Measurements from ENCODE around the gene SAMD4B.

Gene SAMD4B

DNA sequence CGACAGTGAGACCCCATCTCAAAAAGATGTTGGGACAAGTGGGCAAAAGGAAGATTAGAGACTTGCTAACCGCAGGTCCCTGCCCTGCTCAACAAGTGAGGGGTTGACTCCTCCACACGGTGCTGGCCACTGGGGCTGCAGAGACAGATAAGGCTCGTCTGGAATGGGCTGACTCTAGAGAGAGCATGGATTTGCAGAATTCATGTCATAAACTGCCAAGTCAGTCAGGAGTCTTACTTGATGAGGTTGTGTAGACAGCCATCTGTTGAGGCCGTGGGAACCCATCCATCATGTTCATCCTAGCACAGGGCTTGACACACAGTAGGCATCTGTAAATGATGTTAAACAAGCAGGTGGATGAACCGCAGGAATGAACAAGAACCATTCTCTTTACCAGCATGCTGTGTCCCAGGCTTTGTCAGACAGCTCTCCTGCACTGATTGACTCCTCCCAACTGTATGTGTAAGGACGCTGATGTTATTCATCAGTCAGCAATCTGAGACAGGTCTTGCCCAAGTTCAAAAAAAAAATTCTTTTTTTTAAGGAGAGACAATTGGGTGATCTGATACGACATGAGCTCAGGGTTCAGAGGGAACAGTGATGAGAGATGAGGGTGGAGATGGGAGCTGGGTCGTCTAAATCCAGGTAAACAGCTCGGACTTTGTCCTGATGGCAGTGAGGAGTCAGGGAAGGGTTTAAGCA is 39.8 kb downstream of the SAMD4B start:
- no peak for DNase-seq (ENCODE audit: low spot score)
- in situ Hi-C loops (cut with MboI; ENCODE audit: low pct_unique_long_range_greater_than_20kb, low sequenced_read_pairs, unreplicated experiment): no loop called here
- no peak for TF ChIP-seq CTCF (IDR thresholded peaks at IDR 0.05; ENCODE audit: extremely low read depth, insufficient read depth, missing control alignments)

DNA sequence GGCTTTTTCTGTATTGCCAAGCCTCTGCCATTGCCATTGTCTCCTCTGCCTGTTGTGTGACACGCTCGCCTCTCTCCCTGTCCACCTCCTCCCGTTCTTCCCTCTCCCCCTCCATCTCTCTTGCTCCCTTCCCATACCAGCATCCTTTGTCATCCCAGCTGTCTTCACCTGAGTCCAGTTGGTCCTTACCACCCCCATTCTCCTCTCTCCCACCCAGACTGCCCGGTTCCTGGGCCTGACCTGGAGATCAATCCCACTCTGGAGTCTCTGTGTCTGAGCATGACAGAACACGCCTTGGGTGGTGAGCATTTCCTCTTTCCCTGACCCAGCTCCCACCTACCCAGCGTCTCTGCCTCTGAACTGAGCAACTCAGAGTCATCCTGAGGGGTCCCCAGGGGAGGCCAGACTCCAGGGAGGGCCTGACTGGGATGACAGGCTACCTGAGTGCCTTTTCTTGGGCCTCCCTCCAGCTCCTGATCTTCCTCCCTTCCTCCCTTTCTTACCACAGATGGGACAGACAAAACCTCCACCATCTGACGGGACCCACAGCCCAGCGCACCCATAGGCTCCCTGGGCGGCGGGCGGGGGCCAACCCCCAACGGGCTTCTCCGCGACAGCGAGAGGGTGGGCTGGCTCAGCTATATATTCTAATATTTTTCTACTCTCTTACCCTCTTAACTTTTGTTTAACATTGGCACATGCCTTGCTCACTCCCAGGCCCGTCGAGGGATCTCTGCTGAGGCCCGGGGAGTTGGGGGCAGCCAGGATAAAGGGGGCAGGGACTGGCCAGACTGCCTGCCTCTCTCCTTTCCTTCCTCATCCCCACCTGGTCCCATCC is 41.0 kb downstream of the SAMD4B start:
- in situ Hi-C loops (cut with MboI; ENCODE audit: low pct_unique_long_range_greater_than_20kb, low sequenced_read_pairs, unreplicated experiment): no loop called here
- no peak for TF ChIP-seq CTCF (IDR thresholded peaks at IDR 0.05; ENCODE audit: extremely low read depth, insufficient read depth, missing control alignments)
- no peak for DNase-seq (ENCODE audit: low spot score)

GRCh38 chr19:39384839-39385568 is 42.8 kb downstream of the SAMD4B start:
- in situ Hi-C loops (cut with MboI; ENCODE audit: low pct_unique_long_range_greater_than_20kb, low sequenced_read_pairs, unreplicated experiment): no loop called here
- no peak for DNase-seq (ENCODE audit: low spot score)
- no peak for TF ChIP-seq CTCF (IDR thresholded peaks at IDR 0.05; ENCODE audit: extremely low read depth, insufficient read depth, missing control alignments)

DNA sequence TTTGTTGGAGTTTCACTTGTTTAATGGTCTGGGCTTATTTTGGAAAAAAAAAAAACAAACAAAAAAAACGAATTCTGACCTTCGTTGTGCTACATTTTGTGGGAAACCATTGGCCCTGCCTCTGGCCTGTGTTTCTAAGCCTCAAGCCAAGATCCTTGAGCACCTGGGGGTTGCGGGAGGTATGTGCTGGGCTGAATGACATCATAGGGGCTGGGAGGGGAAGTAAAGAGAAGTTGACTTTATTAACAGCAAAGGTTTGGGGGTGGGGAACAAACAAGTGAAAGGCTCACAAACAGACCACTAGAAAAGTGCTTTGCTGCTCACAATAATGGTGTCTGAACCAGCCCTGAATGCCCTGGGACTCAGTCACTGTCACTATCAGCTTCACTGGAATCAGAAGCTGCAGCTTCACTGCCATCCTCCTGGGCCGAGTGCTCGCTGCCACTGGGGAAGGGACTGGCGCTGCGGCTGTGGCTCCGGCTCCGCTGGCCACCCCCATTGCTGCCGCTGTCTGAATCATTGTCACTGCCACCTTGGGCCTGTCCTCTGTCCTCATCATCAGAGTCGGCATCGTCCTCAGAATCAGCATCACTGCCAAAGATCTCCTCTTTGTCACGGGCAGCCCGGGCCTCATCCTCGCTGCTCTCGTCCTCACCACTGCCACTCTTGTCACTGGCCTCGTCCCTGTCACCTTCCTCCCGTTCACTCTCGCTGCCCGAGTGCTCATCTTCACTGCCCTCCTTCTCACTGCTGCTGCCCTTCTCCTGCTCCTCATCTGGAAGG is 43.6 kb downstream of the SAMD4B start:
- no peak for DNase-seq (ENCODE audit: low spot score)
- in situ Hi-C loops (cut with MboI; ENCODE audit: low pct_unique_long_range_greater_than_20kb, low sequenced_read_pairs, unreplicated experiment): no loop called here
- TF ChIP-seq CTCF (IDR thresholded peaks at IDR 0.05; ENCODE audit: extremely low read depth, insufficient read depth, missing control alignments): no peak

- no peak for TF ChIP-seq CTCF (IDR thresholded peaks at IDR 0.05; ENCODE audit: extremely low read depth, insufficient read depth, missing control alignments)
- DNase-seq (ENCODE audit: low spot score): no peak
- in situ Hi-C loops (cut with MboI; ENCODE audit: low pct_unique_long_range_greater_than_20kb, low sequenced_read_pairs, unreplicated experiment): no loop called here
These were observed 44.3 kb downstream of the SAMD4B start for GRCh38 chr19:39386557-39386956.

DNA sequence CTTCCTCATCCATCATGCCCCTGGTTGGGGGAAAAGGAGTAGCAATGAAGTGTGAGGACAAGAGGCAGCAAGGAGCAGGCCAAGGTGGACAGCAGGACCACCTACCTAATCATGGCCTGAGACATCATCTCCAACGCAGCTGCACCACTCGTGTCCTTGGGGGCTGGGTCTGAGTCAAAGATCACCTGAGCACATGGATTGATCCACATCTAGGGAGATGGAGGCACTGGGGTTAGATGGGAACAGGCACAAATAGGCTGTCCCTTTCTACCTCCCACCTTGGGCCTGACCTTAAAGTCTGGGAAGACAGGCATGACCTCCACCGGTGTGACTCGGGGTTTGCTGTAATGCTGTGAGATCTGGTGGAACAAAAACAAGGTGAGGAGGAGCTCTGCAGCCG is 46.4 kb downstream of the SAMD4B start:
- no peak for DNase-seq (ENCODE audit: low spot score)
- in situ Hi-C loops (cut with MboI; ENCODE audit: low pct_unique_long_range_greater_than_20kb, low sequenced_read_pairs, unreplicated experiment): no loop called here
- TF ChIP-seq CTCF (IDR thresholded peaks at IDR 0.05; ENCODE audit: extremely low read depth, insufficient read depth, missing control alignments): no peak

Data from GM13977 (cell line).